ENCODE data around the gene PAQR5.

Gene PAQR5

DNA sequence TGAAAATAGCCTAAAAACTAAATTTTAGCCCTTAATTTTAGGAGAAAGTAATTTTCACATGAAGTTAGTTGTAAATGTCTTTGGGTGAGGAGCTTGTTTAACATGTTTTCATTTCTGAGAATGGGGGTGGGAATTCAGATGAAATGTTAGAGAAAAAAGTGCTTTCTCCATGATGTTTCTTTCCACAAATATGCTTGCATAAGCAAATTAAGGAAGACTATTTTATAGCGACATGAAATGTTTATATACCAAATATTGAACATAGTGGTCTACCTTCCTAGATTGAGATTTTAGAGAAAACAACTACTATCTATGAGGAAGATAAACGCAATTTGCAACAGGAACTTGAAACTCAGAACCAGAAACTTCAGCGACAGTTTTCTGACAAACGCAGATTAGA lies 140.9 kb downstream of the PAQR5 start:
- peaks cover 3% of the 10 kb centered on the region for H4K20me1 ChIP-seq (ENCODE audit: insufficient read depth, low read length, poor library complexity, severe bottlenecking)
- H3K4me1 ChIP-seq (ENCODE audit: insufficient read depth, low read length, poor library complexity, severe bottlenecking): no peaks in the 10 kb centered on the region
- H3K4me3 ChIP-seq (ENCODE audit: low read length, poor library complexity, severe bottlenecking): no peak overlapping the region
- no peaks in the 10 kb centered on the region for H3F3A ChIP-seq (ENCODE audit: low read depth)
- no peaks in the 10 kb centered on the region for H3K9me2 ChIP-seq (replicated peaks; ENCODE audit: low read depth, low read length)
- no peak overlapping the region for H2AFZ ChIP-seq (ENCODE audit: low read length)
- H3K4me2 ChIP-seq (ENCODE audit: low read depth, low read length, poor library complexity, severe bottlenecking): no peak overlapping the region
- no peak overlapping the region for H3K9ac ChIP-seq (ENCODE audit: low read depth, low read length, poor library complexity, severe bottlenecking)
- H3K9me3 ChIP-seq (ENCODE audit: insufficient read depth, low read depth, low read length): no peaks in the 10 kb centered on the region
- TF ChIP-seq, protein P1, sequence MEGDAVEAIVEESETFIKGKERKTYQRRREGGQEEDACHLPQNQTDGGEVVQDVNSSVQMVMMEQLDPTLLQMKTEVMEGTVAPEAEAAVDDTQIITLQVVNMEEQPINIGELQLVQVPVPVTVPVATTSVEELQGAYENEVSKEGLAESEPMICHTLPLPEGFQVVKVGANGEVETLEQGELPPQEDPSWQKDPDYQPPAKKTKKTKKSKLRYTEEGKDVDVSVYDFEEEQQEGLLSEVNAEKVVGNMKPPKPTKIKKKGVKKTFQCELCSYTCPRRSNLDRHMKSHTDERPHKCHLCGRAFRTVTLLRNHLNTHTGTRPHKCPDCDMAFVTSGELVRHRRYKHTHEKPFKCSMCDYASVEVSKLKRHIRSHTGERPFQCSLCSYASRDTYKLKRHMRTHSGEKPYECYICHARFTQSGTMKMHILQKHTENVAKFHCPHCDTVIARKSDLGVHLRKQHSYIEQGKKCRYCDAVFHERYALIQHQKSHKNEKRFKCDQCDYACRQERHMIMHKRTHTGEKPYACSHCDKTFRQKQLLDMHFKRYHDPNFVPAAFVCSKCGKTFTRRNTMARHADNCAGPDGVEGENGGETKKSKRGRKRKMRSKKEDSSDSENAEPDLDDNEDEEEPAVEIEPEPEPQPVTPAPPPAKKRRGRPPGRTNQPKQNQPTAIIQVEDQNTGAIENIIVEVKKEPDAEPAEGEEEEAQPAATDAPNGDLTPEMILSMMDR (conservative IDR thresholded peaks at IDR 0.05; ENCODE audit: low read length): no peak
- no peak for TF ChIP-seq EZH2phosphoT487 (IDR thresholded peaks at IDR 0.05; ENCODE audit: borderline replicate concordance)
- H3K36me3 ChIP-seq (ENCODE audit: insufficient read depth, low read length): peaks cover 96% of the 10 kb centered on the region
- no peaks in the 10 kb centered on the region for H3K27me3 ChIP-seq (ENCODE audit: insufficient read depth, low read length, poor library complexity, severe bottlenecking)
- H3K79me2 ChIP-seq (ENCODE audit: insufficient read depth, low read length): no peaks in the 10 kb centered on the region

DNA sequence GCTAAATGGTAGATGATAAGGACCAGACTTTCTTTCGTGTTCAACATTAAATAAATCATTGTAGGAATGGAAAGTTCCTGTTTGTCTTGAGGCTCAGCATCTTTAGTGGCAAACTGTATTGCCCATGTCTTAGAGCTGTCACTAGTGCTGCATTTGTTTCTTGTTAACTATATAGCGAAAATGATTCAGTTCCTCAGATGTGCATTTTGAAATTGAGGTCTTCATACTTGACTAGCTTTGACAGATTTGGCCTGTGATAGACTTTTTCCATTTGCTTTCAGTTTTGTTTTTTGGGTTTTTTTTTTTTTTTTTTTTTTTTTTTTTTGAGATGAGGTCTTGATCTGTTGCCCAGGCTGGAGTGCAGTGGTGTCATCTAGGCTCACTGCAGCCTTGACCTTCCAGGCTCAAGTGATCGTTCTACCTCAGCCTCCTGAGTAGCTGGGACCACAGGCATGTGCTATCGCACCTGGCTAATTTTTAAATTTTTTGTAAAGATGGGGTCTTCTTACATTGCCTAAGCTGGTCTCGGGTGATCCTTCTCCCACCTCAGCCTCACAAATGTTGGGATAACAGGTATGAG lies 144.4 kb downstream of the PAQR5 start:
- TF ChIP-seq, protein P1 (conservative IDR thresholded peaks at IDR 0.05; ENCODE audit: low read length): no peak
- no peak for TF ChIP-seq EZH2phosphoT487 (IDR thresholded peaks at IDR 0.05; ENCODE audit: borderline replicate concordance)
- Histone ChIP-seq H3K9ac (ENCODE audit: low read depth, low read length, poor library complexity, severe bottlenecking) (no peak overlapping the region), H4K20me1 (ENCODE audit: insufficient read depth, low read length, poor library complexity, severe bottlenecking) (no peaks in the 10 kb centered on the region), H3K27me3 (ENCODE audit: insufficient read depth, low read length, poor library complexity, severe bottlenecking) (no peaks in the 10 kb centered on the region), H3K9me2 (replicated peaks; ENCODE audit: low read depth, low read length) (no peaks in the 10 kb centered on the region), H2AFZ (ENCODE audit: low read length) (no peak overlapping the region), H3K36me3 (ENCODE audit: insufficient read depth, low read length) (peaks cover 95% of the 10 kb centered on the region), H3K4me1 (ENCODE audit: insufficient read depth, low read length, poor library complexity, severe bottlenecking) (no peaks in the 10 kb centered on the region), H3K4me3 (ENCODE audit: low read length, poor library complexity, severe bottlenecking) (no peak overlapping the region), H3F3A (ENCODE audit: low read depth) (no peaks in the 10 kb centered on the region), H3K4me2 (ENCODE audit: low read depth, low read length, poor library complexity, severe bottlenecking) (no peak overlapping the region), H3K79me2 (ENCODE audit: insufficient read depth, low read length) (no peaks in the 10 kb centered on the region), H3K9me3 (ENCODE audit: insufficient read depth, low read depth, low read length) (no peaks in the 10 kb centered on the region)

DNA sequence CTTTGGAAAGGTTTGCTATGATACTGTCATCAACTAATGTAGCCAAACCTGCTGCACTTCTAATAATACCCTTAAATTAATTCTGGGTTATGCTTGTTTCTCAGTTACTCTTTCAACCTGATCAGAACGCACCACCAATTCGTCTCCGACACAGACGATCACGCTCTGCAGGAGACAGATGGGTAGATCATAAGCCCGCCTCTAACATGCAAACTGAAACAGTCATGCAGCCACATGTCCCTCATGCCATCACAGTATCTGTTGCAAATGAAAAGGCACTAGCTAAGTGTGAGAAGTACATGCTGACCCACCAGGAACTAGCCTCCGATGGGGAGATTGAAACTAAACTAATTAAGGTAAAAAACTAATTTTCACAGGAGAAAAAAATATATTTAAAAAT lies 146.0 kb downstream of the PAQR5 start:
- H3K9me3 ChIP-seq (ENCODE audit: insufficient read depth, low read depth, low read length): no peaks in the 10 kb centered on the region
- H3K36me3 ChIP-seq (ENCODE audit: insufficient read depth, low read length): peaks cover 86% of the 10 kb centered on the region

More for the DNA sequence above, 146.0 kb downstream of the PAQR5 start:
- Histone ChIP-seq H3K4me2 (ENCODE audit: low read depth, low read length, poor library complexity, severe bottlenecking) (no peak overlapping the region), H3F3A (ENCODE audit: low read depth) (no peaks in the 10 kb centered on the region), H3K27me3 (ENCODE audit: insufficient read depth, low read length, poor library complexity, severe bottlenecking) (no peaks in the 10 kb centered on the region), H4K20me1 (ENCODE audit: insufficient read depth, low read length, poor library complexity, severe bottlenecking) (no peaks in the 10 kb centered on the region), H3K79me2 (ENCODE audit: insufficient read depth, low read length) (no peaks in the 10 kb centered on the region), H3K9me2 (replicated peaks; ENCODE audit: low read depth, low read length) (no peaks in the 10 kb centered on the region), H3K4me1 (ENCODE audit: insufficient read depth, low read length, poor library complexity, severe bottlenecking) (no peaks in the 10 kb centered on the region), H2AFZ (ENCODE audit: low read length) (no peak overlapping the region), H3K9ac (ENCODE audit: low read depth, low read length, poor library complexity, severe bottlenecking) (no peak overlapping the region), H3K4me3 (ENCODE audit: low read length, poor library complexity, severe bottlenecking) (no peak overlapping the region)
- TF ChIP-seq, protein P1 (conservative IDR thresholded peaks at IDR 0.05; ENCODE audit: low read length): no peak
- no peak for TF ChIP-seq EZH2phosphoT487 (IDR thresholded peaks at IDR 0.05; ENCODE audit: borderline replicate concordance)

Measured in Loucy (cell line).